Uterus (tissue), 2 donors: Measurements from ENCODE around the gene TRIM4.

Experiments used
- CTCF ChIP-seq, 4 experiments: fragments of 200-600 bp in 2 of 4; fragments of 450-650 bp in 2 of 4; sonication (generic) in 2 of 4; IDR thresholded peaks; one replicate each; pipeline ENCODE4 v1.5.1; 2016 to 2019; ENCODE audit warnings: antibody characterized with exemption in 4 of 4, mild to moderate bottlenecking in 2 of 4, moderate library complexity in 1 of 4
- POLR2A ChIP-seq, 2 donors: fragments of 450-650 bp; IDR thresholded peaks; one replicate each; pipeline ENCODE4 v1.6.1; 2016; ENCODE audit warnings: antibody characterized with exemption in 2 of 2, mild to moderate bottlenecking in 1 of 2, moderate library complexity in 1 of 2

GRCh38 chr7:99899830-99900519 is 19.4 kb downstream of the TRIM4 start:
- TF ChIP-seq CTCF (IDR thresholded peaks at IDR 0.05) (no peak), POLR2A (IDR thresholded peaks at IDR 0.05) (no peak)
